GM19397 (cell line): ENCODE data around the gene AKAP8L.
"Not testable (repeated sequence)": the region's sequence is repeated elsewhere in the genome, so short reads cannot be mapped to it uniquely, and the experiment has no call there.

Source experiments
- ATAC-seq: cut with Tn5 transposase; IDR thresholded peaks from one replicate; pipeline ENCODE4 v1.9.1; 2021; ENCODE audit warnings: mild to moderate bottlenecking, moderate library complexity; ENCODE audit not compliant: unreplicated experiment

Gene AKAP8L

DNA sequence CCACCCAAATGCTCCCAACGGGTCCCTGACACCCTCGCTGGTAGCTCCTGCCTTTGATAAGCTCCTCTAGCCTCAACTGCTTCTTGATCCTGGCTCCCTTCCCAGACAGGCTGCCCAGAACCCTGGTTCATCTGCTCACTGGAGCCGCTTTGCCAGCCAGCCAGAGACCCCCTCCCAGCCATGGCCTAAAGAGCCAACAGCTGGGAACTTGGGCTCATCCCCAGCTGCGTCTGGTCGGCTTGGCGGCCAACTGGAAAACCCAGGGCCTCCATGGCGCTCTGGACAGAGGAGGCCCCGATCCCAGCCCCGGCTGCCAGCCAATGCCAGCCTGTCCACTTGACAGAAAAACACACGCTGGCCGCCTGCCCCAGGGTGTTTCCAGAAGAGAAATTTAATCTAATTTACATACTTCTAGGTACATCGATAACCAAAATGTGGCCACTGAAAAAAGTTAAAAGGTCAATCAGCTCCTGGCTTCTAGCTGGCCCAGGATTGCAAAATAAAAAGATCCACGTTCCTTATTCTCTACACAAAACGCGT, 3.0 kb upstream of the AKAP8L start:
- no peak for ATAC-seq

DNA sequence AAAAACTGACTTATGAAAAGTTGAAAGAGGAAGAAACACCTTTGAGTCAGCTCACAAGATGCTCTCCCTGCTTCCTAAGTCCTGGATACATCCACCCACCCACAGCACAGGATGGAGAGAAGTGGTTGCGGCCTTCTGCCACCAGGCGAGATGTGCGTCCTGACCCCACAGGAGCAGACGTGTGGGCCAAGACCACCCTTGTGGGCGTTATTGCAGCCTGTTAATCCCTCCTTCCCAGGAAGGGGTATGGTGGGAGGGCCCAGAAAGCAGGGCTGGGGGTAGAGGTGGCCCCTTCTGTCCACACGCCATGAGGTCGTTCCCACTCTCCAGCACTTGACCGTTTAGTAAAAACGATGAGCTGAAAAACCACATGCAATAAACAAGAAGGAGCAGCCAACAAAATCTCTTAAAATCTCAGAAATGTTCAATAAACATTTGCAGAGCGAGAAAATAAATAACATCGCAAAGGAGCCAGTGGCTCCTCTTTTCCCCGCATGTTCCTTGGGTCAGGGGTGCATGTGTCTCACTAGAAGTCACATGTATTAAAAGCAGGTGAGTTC, 2.4 kb upstream of the AKAP8L start:
- ATAC-seq, result no peak

DNA sequence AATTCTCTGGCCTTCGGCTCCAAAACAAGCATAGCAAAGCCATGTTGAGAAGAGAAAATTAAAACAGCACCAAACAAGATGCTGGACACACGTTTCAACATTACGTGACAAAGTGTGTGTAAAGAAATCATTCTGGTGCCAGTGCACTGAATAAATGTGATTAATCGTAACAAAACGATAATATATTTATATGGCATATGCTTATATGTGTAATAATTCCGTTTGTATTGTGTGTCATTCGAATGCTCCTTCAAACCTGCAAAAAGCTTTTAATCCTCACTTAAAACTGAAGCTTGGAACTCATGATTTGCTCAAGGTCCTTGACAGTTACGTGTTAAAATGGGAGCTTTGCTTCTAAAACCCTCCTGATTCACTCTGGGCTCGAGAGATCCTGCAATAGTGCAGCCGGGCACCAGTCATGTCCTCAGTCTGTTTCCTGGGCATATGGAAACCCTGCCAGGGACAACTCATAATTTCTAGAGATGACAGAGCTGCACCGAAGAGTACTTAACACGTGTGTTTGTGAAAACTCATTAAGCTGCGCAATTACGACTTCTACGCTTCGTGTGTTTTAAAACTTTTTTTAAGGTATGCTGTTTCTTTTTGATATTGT, 731 bp upstream of the AKAP8L start:
- no peak for ATAC-seq

DNA sequence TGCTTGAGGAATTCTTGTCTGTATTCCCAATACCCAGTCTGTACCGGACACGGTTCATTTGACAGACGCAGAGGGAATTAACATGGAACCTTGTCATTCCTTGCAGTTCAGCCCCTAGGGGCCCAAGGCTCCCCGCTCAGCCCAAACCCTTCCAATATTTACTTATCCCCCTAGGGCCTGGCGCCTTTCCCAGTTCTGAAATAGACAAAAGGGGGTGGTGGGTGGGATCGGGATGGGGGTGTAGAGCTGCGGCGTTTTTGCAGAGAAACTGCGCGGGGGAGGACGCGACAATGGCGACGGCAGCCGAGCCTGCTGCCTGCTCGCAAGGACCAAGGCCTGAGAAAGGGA, 583 bp downstream of the AKAP8L start:
- no peak for ATAC-seq

DNA sequence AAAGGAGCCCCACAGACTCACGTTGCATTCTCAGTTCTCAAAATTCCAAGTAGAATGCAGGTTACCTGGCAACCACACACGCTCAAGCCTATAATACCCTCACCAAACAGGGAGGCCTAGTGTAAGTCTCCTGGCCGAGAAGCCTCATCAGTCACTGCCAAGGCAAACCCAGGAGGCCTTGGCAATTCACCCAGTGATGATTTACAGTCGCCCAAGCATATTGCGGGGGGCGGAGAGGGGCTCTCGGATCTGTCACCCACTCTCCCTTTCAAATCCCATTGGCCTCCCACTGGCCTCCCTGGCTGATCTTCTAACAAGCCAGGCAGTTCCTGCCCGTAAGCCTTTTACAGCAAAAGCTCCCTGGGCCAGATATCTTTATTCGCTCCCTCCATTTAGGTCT, 1.1 kb downstream of the AKAP8L start:
- no peak for ATAC-seq

DNA sequence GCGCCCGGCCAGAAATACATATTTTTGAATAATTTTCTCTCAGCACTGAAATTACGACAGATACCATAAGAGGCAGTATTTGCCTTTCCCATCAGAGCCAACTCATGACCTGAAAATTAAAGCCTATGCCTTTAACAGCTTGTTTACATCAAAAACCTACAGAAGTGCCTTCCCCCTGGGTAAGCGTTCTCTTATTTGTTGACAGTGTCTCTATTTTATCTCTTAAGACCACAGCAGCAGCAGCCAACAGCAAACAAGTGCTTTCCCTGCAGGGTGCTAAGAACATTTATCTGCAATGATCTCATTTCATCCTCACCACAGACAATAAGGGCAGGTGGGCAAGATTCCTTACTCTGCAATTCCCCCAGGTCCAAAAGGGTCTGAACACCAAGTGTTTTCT, 6.0 kb downstream of the AKAP8L start:
- no peak for ATAC-seq

DNA sequence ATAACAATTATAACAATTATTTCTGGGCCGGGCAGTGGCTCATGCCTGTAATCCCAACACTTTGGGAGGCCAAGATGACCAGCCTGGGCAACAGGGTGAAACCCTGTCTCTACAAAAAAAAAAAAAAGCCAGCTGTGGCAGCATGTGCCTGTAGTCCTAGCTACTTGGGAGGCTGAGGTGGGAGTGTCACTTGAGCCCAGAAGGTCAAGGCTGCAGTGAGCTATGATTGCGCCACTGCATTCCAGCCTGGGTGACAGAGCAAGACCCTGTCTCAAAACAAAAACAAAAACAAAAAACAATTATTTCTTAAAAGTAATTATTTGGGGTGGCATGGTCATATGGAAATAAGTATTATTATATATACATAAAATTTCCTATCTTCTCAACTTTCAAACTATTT, 7.4 kb downstream of the AKAP8L start:
- not testable (repeated sequence) for ATAC-seq

DNA sequence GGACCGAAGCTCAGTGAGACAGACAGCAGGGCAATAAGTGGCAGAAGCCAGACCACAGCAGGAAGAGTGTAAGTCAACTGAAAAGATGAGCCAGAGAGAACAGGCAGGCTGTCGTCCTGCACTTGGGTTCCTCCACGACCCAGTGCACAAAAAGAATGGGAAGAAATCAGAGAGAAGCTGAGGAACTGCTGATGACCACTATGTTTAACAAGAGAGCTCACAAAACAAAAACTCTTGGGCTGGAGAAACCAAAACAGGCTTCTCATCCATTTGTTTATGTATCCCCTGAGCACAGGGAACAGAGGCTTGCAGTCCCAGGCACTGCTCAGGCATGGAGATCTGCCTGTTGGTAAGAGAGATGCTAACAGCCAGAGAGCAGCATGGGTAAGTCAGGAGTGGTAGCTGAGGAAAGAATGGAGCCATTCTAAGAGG, 14.0 kb downstream of the AKAP8L start:
- no peak for ATAC-seq

DNA sequence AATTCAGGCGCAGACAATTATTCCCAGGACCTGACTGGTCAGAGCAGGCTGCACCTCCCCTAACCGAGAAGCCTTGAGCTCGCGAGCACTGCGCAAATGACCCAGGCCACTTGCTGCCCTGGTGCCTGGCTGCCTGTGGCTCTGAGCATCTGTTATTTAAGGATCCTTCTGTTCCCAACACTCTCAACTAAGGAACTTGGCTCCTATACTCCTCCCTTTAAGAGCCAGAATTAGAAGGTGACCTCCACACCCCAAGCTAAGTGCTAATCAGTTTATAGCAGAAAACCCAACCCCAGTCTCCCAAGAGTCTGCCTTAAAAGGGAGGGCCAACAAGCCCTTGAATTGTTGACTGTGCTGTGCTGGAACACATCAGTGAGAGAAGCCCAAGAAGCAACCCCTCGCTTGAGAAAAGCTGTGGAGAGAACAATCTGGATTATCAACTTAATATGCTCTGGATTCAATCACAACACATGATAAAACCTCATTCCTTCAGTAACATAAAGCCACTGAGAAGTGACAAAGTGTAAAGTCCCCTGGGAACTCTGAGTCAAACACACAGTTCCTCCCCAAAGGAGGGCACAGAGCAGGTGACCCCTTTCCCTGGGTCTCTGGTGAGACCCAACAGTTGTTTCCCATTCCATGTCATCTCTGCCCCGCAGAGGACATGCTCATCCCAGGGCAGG, 14.6 kb downstream of the AKAP8L start:
- ATAC-seq, result no peak

DNA sequence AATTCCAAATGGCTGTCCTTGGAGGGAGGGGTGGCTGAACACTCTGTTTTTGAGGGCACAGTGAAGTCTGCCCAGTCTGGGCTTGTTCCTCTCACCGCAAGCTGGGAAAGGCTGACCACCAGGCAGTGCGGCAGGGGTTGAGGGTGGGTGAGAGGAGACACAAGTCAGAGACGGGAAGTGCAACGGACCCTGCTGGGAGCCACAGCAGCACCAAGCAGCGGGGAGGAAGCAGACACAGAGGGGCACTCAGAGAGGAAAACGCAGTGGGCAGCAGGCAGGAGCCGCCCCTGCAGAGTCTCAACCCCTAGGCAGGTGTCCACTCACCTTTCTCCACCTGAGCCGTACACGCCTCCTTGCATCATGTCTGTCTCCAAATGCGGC, 15.6 kb downstream of the AKAP8L start:
- ATAC-seq, result no peak

DNA sequence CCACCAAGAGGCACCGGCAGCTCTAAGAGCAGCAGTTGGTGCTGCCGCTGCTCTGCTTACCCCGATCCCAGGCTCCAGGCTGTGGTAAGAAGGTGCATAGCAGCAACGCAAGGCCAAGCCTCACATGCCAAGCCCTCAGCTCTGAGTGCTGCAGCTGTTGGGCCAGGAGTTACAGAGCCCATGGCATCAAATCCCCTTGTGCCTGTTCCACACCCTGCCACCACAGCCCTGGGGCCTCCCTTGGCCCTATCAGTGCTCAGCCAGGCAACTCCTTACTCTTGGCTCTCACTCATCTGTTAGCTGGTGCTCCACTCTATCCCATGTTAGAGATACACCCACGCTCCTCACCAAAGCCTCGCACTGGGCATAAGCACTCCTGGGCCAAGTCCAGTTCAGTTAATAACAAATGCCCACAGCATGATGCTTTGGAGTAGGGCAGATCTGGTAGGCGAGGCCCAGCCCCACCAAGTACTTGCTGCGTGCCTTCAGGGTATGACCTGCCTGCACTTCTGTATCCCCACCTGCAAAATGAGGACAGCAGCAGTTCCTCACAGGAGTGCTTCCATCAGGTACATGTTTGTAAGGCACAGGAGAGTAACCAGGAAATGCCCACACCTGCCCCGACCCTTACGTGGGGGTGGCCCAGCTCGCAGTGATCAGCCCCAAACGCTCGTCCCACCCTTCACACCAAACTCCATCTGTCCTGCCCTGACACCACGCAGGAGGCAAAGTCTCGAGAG, 16.2 kb downstream of the AKAP8L start:
- no peak for ATAC-seq

DNA sequence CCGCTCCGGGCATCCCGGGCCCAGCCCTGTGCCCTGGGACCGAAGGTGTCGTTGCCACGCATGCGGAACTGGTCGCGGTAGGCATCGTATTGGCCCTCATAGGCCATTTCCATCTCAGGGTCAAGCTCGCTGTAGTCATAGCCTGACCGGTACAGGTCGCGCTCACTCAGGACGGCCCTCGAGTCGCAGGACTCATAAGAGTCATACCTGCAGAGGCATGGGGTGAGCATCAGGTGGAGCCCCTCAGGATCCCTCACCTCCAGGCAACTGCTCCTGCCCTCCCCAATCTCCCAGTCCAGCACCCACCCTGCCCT, 17.4 kb downstream of the AKAP8L start:
- ATAC-seq, result no peak

DNA sequence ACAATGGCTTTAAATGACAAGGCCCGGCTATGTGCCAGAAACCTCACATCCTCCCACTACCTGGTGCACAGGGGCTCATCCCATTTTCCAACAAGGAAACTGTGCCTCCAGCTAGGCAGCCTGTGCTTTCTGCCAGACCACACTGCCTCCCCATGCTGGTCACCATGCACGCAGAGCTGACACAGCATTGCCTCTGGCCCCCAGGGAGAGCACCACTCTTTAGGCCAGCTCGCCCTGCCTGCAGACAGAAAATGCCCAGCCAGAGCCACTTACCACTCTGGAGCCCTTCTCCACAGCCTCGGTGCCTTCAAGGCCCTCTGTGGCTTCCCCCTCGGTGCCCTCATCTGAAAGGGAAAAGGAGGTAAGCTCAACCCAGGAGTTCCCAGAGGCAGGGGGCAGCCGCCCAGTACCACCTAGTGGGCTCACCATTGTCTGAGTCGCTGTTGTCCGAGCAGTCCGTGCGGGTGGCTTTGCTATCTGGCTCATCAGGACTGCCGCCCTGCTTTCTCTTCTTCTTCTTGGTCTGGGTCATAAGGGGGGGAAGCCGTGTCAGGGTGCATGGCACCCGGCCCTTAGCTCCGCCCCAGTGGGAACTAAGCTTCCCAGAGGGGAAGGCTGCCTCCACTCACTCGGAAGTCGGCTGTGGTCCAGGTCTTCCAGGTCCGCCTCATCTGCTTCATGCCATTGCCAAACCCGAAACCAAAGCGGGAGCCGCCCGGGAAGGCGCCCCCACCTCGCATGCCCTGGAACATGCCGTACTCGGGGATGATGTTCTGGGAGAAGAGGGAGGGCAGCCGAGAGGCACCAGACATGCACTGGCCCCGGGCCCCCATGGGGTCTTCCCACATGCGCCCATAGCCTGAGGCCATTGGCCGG, 18.0 kb downstream of the AKAP8L start:
- no peak for ATAC-seq

DNA sequence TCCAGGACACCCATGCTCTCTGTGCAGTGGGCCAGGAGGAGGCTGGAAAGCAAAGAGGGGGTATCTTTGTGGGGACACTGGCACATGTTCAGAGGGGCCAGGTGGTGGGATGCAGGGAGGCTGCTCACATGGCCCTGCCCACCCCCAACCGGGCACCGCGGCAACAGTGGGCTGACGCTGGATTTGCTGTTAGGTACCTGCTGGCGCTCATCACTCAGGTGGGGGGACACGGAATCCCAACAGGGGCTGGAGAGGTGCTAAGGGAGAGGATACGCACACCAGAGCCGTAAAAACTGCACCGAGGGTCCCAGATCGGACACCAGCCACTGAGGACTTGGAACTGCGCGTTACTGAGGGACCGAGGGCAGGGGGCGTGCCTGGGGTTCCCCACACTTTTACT, 19.2 kb downstream of the AKAP8L start:
- no peak for ATAC-seq

DNA sequence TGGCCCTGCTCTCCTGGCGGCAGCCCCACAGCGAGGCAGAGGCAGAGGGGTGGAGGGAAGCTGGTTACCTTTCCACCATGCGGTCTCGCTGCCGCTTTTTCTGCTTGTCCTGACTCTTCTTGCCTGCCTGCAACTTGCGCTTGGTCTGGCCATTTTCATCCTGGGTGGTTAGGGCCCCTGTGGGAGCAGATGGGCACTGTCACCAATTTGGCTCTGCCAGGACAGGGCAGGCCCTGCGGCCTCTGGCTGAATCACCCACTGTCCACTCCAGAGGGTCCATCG, 19.6 kb downstream of the AKAP8L start:
- ATAC-seq, result no peak

DNA sequence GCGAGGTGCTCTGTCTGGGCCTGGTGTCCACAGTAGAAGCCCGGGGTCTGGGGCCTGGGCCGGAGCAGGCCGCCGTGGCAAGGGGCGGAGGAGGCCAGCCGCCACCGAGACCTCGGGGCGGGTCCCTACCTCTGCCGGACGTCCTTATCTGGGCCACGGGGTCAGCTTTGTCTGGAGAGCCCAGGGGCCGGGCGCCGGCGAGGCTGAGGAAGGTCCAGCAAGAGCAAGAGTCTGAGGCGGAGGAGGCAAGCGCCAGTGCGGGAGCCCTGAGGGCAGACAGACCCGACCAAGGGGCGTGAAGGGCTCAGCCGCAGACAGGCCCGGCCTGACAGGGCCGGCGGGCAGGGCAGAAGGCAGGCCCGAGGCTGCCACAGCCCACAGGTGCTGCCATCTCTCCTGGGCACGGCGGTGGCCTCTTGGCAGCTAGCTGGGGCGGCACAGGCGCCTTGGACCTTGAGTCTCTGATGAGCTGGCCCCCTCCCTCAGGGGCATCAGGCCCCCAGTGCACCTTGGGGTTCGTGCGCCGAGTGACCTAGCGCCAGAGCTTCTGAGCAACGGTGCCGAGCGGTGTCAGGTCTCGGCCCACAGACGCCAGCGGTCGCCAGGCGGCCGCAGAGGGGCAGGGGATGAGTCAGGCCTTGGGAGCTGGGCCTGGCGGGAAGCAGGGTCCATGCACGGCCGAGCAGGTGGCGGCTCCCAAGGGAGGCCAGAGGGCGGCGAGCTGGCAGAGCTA, 20.1 kb downstream of the AKAP8L start:
- no peak for ATAC-seq

DNA sequence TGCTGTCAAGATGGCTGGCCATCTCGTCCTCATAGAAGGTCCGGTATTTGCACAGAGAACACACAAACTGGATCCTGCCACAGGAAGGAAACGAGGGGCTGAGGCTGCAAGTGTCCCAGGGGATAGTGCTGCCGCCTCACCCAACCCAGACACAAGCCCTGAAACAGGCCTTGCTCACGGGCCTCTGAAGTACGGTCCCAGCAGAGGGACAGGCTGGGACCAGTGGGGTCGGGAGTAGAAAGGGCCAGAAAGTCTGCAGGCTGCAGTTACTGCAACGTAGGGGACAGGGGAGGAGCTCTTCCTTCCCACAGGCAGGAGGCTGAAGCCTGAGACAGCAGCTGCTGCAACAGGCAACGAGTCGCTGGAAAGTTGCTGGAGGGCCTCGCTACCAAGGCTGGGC, 21.0 kb downstream of the AKAP8L start:
- ATAC-seq, result no peak

DNA sequence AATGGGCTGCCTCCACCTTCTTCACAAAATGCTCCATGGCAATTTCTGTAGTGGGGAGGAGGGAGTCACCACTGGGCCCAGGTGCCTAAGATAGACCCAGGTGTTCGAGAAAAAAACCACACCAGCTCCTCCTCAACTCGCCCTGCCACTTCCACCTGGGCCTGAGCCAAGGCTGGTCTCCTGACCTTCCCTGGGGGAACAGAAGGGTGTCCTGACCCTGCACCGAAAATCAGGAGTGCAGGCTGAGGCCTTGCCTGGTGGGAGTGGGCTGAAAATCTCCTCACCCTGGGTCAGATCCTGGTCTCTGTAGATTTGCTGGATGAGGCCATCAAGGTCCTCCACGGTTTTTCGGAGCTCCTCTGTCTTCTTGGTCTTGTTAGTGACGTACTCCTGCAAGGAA, 21.6 kb downstream of the AKAP8L start:
- ATAC-seq, result no peak

DNA sequence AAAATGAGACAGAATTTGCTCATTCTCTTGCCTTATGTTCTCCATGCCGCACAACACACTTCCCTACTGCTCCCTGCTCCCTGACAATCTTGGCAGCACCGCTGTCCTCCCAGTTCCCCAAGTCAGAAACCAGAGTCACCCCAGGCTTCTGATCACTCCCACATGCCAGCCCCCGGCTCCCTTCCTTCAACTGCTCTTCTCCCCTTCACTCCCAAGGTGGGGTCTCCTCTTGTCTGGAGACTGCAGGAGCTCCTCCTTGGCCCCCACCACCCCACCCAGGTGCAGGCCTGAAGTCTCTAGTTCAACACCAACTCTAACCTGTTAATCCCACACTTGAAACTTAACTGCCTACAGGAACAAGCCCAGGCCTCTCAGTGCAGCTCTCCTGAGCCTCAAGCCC, 22.4 kb downstream of the AKAP8L start:
- no peak for ATAC-seq

DNA sequence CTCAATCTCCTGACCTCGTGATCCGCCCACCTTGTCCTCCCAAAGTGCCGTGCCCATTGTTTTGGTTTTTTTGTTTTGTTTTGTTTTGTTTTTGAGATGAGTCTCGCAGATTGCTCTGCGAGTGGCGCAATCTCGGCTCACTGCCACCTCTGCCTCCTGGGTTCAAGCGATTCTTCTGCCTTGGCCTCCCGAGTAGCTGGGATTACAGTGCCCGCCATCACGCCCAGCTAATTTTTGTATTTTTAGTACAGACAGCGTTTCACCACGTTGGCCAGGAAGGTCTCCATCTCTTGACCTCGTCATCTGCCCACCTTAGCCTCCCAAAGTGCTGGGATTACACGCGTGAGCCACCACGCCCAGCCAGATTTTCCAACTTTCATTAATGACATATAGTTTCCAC, 23.5 kb downstream of the AKAP8L start:
- ATAC-seq, result not testable (repeated sequence)

DNA sequence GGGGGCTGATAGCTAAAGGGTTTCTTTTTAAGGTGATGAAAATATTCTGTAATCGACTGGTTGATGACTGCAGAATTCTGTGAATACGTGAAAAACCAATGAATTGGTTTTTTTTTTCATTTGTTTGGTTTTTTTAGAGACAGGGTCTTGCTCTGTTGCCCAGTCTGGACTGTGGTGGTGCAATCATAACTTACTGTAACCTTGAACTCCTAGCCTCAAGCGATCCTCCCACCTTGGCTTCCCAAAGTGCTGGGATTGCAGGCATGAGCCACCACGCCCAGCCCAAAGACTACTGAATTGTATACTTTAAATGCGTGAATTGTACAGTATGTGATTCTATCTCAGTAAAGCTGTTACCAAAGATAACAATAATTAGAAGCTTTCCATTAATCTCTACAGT, 24.4 kb downstream of the AKAP8L start:
- ATAC-seq, result no peak
